Activated CD8-positive, alpha-beta T cell treated with anti-CD3 and anti-CD28 coated beads for 36 hours (primary cell): Measurements from ENCODE around the gene HSH2D. TPM values are rescaled to one million over a fixed set of nuclear protein-coding genes. Genes with fewer than 3 reads are reported as not detected.

Experiments used
- ATAC-seq: fragments of 200-7000 bp; cut with Tn5 transposase; one replicate; pipeline ENCODE4 v1.10.0; 2021; ENCODE audit warnings: mild to moderate bottlenecking, moderate library complexity
- CTCF ChIA-PET: fragments of 350-600 bp; sonication (Branson Sonifier 250); formaldehyde crosslinking; loops from one replicate; lab custom pipeline; 2021; ENCODE audit warnings: antibody characterized with exemption; lab: Charles Lee
- POLR2A ChIA-PET: fragments of 350-600 bp; sonication (Branson Sonifier 250); formaldehyde crosslinking; loops from one replicate; lab custom pipeline; 2021; ENCODE audit warnings: antibody characterized with exemption; lab: Charles Lee
- DNase-seq: peaks from one replicate; pipeline ENCODE4 v3.0.0-alpha.2; 2020
- H3K27ac Mint-ChIP-seq: one replicate; pipeline ENCODE4 v1.8.0; 2021; ENCODE audit warnings: mild to moderate bottlenecking, mixed read lengths
- H3K27me3 Mint-ChIP-seq: one replicate; pipeline ENCODE4 v1.8.0; 2021; ENCODE audit warnings: mixed read lengths
- H3K36me3 Mint-ChIP-seq: one replicate; pipeline ENCODE4 v1.8.0; 2021; ENCODE audit warnings: low read depth, mixed read lengths
- H3K4me1 Mint-ChIP-seq: one replicate; pipeline ENCODE4 v1.8.0; 2021; ENCODE audit warnings: low read depth, mixed read lengths
- H3K4me3 Mint-ChIP-seq: one replicate; pipeline ENCODE4 v1.8.0; 2021; ENCODE audit warnings: mild to moderate bottlenecking, moderate library complexity, mixed read lengths
- H3K9me3 Mint-ChIP-seq: one replicate; pipeline ENCODE4 v1.8.0; 2021; ENCODE audit warnings: mixed read lengths
- CTCF ChIP-seq: fragments of 200-600 bp; IDR thresholded peaks from one replicate; pipeline ENCODE4 v1.8.0; 2022; ENCODE audit warnings: antibody characterized with exemption, mild to moderate bottlenecking
- intact Hi-C: fragments of 100-400 bp; cut with micrococcal nuclease; formaldehyde crosslinking; loops from one replicate; pipeline ENCODE4 v1.10.0; 2022
- total RNA-seq, 2 experiments: library from RNA; stranded (reverse); gene quantifications; one replicate each; pipeline ENCODE4 v1.2.3, GENCODE V29; 2021

HSH2D gene
- total RNA-seq, 2 experiments from 2014 or later: 23.5 to 25.5 TPM

GRCh38 chr19:16207490-16208025 lies 64.1 kb downstream of the HSH2D start:
- Mint-ChIP-seq H3K9me3 (peaks cover 10% of the 10 kb centered on the region), H3K27me3 (no peaks in the 10 kb centered on the region), H3K27ac (peak overlapping the region; percentile 83), H3K36me3 (peaks cover 72% of the 10 kb centered on the region), H3K4me1 (peaks cover 71% of the 10 kb centered on the region), H3K4me3 (peak overlapping the region; percentile 8)
- ATAC-seq: peak; percentile 26
- intact Hi-C loops: no loop called here
- CTCF ChIA-PET: interaction anchor here (1.1 to 1.3 kb wide), 3 partner anchors 21 to 210 kb away, joined by 3 to 6 read pairs (median 3); no protein-coding TSS in a partner anchor
- TF ChIP-seq CTCF: no peak
- POLR2A ChIA-PET: interaction anchor here (0.6 to 1.3 kb wide), 5 partner anchors 9 to 1985 kb away, joined by 3 to 4 read pairs (median 3); no protein-coding TSS in a partner anchor
- DNase-seq: no peak

Other genes starting within 250 kb of the HSH2D start
- gene CYP4F2, start 245.6 kb upstream of the HSH2D start, total RNA-seq: under 1 TPM in 1 of 2 experiments, not detected in 1; 0.18 TPM
- gene CYP4F11, start 209.2 kb upstream of the HSH2D start, total RNA-seq: not detected
- not detected for gene OR10H4, start 194.7 kb upstream of the HSH2D start, total RNA-seq
- 100 to 1,000 TPM; 230 to 232 TPM for gene TPM4, start 67.2 kb upstream of the HSH2D start, total RNA-seq
- 100 to 1,000 TPM; 123 to 128 TPM for gene RAB8A, start 31.8 kb upstream of the HSH2D start, total RNA-seq
- not detected for gene CIB3, start 29.8 kb downstream of the HSH2D start, total RNA-seq
- gene FAM32A, start 41.7 kb downstream of the HSH2D start, total RNA-seq: 10 to 100 TPM; 41.7 to 44.7 TPM
- 100 to 1,000 TPM in 1 of 2 experiments, 10 to 100 TPM in 1; 99.0 to 108 TPM for gene AP1M1, start 54.2 kb downstream of the HSH2D start, total RNA-seq
- gene KLF2, start 181.1 kb downstream of the HSH2D start, total RNA-seq: 1 to 10 TPM in 1 of 2 experiments, under 1 TPM in 1; 0.94 to 1.0 TPM